NCI-H146 treated with DMSO at 0.1 percent for 48 hours (cell line): ENCODE results near the gene FFAR2.

Experiments used
- DNase-seq: peaks from one replicate; lab custom pipeline; 2025; ENCODE audit not compliant: unreplicated experiment; lab: John Stamatoyannopoulos, UW

Gene FFAR2

DNA sequence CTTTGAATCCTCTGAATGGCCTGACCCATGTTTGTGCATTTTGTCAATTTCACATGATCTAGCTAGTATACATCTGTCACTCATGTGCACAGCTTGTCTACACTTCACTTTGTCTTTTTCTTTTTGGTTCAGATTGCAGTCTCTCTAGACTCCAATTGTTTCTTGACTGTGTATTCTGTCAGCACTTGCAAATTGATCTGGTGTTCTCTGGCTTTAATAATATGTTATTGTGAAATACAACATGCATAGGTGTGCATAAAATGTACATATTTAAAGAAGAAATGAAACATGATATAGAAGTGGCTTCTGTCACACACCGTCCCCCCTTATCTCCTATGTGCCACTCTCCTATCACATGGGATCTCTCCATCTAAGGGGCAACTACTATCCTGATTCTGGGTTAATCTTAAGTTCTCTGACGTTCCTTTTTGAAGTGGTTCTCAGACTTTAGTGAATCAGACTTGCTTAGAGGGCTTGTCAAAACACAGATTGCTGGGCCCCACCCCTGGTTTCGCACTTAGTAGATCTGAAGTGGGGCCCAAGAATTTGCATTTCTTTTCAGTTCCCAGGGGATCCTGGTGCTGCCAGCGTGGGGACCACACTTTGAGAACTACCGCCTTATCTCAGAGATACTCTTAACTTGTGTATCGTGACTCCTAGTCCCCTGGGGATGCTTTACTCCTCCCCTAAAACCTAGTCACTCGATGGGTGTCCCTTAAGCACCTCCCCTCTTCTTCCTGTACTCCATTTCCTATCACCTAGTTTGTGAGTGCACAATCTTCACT is 36.4 kb downstream of the FFAR2 start:
- DNase-seq = no peak

DNA sequence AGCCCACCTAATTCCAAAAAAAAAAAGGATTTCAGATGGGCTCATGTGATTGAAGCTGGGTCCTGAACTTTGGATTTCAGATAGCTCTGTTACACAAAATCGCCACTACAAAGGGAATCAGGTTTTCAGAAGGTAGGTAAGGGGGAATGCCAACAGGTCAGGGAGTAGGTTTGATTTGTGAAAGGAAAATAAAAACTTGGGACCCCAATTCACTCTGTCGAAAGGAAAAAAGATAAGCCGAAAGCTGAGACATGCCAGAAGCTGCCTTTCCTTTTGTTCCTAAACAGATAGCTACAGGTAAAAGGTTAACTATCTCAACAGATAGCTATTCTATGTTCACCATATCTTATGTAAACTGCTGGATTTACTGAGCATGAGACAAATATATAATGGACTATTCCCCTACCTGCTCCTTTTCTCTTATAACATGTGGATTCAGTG is 38.2 kb downstream of the FFAR2 start:
- no peak for DNase-seq

DNA sequence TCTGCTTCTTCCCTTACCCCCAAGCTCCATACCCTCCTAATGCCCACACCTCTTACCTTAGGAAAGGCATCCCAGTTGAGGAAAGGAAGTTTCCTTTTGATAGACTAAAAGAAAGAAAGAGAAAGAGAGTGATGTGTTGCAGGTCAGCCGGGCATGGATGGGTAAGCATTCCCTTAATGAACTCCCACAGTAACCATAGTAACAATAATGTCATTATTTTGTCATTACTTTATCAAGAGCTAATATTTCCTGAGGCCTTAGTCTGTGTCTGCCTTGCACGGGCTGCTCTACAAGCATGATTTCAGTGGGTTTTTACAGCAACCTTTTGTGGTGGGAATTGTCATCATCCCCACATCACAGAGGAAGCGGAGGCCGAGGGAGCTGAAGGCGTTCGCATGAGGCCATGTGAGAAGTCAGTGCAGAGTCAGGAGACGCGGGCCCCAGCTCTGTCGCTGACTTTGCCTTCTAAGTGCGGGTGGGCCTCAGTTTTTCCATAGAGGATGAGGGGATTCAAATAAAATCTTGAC is 39.7 kb downstream of the FFAR2 start:
- no peak for DNase-seq

DNA sequence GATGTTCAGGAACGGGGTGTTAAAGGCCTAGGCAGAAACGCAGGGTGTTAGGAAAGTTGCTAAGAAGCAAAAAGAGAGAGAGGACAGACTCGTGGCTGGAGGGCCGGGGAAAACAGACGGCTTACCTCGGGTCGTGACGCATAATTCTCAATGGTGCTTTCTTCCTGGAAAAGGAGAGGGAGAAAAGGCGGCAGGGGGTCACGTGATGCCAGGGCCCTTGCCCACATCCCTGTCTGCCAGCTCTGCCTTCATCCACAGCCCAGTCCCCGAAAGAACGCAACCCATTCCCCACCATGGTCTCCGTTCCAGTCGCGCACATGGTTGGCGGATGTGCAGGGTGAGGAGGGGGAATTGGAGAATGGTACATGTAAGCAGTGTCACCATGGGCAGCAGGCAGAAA is 40.6 kb downstream of the FFAR2 start:
- DNase-seq = no peak

DNA sequence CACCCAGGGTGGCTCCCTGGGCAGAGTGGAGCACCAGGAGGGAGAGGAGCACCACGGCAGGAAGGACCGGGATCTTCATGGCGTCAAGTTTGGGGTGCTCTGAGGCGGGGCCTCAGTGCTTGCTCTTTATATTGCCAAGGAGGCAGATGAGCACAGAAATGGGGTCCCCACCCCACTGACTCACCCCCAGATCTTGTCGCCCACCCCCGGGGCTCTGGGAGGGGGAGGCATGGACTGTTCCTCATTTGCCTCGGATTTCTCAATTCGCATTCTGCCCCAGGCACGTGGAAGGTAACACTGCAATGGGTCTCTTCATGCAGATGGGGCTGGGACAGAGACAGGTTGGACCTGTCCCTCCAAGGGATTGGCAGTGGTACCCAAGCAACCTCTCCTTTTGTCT is 42.3 kb downstream of the FFAR2 start, which contains the start of gene KRTDAP:
Gene KRTDAP (minus strand): TSS at position 101 of the 400 bp plus-strand sequence. CDS start 22 bp downstream, at position 79.
- no peak for DNase-seq

DNA sequence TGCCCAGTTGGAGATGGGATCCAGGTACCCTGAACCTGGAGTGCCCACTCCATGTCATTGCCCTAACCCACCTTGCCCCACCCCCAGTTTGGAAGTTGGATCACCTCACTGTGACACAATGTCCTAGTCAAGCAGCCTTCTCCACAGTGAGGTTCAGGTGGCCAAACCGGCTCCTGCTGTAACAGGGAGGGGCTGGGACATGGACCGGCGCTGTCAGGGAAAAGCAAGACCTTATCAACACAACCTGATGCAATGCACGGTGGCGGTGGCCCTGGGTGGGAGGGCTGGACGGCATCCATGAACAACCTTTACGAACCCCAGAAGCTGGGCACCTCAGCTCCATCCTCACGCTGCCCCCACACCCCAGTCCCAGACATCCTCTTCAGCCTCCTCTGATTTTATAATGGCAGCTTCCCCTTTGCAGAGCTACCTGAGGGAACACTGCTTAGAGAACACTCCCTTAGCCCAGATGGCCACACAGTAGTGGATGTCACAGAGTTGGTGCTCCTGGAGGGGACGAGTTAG is 43.8 kb downstream of the FFAR2 start:
- no peak for DNase-seq

DNA sequence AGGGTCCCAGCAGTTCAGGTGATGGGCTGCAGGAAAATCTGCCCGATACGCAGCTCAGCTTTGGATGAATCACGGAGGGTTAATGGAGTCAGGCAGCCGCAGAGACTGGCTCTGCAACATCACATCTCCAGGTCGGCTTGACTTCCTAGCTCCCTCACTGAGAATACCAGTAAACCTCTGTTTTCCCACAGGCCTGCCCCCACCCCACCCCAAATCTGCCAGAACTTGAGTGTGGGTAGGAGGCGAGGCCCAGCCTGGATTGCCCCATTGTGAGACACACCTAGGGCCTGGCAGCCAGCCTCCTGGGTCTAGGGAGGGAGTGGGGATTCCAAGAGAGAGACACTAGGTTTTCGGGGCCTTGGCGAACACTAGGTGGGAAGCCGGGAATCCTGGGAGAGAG is 45.9 kb downstream of the FFAR2 start:
- no peak for DNase-seq

DNA sequence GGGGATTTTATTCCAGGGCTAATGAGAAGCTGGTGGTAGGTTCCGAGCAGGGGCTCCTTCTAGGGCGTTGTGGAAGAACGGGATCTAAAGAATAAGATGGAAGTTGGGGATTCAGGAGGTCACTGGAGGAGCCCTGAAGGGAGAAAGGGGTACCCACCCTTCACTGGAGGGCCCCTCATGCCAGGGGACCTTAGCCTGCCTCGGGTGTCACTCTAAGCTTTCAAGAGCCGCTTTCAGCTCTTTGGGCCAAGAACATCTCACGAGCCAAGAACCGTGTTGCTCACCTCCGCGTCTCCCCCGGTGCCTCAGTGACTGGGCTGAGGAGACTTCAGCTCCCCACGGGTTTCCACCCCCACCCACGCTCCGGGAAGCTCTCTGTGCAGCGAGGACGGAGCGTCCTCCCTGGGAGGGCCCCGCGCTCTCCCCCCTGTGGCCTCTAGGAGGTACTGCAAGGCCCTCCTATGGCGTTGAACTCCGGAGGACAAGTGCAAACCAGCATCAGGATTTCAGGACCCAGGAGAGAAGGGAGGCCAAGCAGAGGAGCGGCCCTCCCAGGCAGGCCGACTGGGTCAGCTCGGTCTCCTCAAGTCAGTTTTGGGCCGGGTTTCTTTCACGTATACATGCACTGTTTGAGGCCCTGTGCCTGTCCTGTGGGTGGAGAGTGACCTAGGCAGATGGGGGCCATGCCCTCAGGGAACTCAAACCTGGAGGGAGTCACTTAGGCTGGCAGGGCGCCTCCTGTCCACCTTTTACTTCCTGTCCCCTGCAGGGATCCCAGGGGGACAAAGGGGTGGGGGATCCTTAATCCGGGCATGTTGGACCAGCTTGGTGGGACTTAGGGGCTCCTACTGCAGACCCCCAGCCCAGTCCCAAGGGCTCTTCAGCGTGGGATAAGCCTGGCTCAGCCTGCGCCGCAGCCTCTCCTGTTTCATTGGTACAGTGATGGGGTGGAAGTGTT is 47.3 kb downstream of the FFAR2 start:
- no peak for DNase-seq

DNA sequence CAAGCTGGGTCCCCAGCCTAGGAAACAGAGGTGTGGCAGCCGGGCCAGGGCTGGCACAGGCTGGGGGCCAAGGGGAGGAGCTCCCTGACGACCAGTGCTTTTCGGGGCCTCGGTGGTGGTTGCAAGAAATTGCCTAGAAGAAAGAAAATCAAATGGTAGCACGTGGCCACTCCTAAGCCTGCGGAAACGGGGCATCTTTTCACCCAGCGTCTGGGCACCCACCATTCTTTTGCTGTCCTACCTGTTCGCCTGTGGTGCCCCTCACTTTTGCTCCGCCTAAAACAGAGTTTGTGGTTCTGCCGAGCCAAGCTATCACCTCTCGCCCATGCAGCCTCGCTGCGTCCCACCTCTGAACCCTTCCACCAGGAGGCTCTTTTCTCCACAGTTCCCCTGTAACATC is 49.3 kb downstream of the FFAR2 start:
- no peak for DNase-seq

DNA sequence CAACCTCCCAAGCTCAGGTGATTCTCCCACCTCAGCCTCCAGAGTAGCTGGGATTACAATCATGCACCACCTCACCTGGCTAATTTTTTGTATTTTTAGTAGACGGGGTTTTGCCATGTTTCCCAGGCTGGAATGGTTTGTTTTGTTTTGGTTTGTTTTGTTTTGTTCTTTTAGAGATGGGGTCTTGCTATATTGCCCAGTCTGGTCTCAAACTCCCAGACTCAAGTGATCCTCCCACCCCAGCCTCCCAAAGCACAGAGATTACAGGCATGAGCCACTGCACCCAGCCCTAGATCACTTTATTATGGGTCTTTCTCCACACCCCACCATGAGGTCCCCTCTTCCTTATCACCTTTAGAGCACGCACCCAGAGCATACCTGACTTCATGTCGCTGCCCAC is 50.2 kb downstream of the FFAR2 start:
- no peak for DNase-seq

DNA sequence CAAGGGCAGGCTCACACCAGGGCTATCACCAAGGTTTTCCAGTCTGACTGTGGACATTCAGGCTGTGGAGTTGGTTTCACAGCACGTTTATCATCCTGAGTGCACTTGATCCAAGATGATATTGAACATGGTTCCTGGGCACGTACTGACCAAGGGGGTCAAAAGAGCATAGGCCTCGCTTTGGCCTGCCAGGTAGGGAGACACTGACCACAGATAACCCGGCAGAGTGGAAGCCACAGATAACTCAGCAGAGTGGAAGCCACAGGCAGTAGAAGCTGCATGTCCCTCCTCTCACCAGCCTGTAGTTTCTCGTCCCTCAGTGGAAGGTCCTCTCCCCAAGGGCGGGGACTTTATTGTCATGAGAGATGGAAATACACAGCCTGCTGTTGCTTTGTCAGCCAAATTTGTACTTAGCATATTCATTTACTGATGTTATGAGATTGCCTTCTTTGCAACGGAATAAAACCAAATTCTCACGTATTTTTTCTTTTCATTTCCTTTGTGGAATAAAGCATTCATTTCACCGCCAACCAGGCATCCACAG is 51.0 kb downstream of the FFAR2 start:
- DNase-seq = no peak

DNA sequence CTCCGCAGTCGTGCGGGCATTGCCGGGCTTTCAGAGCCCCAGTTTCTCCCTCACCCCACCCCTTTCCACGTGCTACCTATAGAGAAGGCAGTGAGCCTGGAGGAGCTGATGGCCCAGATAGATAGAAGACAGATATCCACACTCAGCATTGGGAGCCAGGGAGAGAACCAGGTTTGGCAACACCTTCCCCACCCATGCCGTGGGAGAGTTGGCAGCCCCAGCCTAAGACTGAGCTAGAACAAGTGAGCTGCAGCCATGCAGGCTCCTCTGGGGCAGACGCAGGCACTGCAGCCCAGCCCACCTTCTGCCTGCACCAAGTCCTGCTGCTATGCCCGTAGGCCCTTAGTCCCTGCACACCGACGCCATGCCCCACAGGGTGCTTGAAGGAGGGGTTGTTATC is 52.6 kb downstream of the FFAR2 start:
- no peak for DNase-seq
